Vagina (tissue), 2 donors: Measurements from ENCODE around the gene SRSF2. TPM values are rescaled to one million over a fixed set of nuclear protein-coding genes. Genes with fewer than 3 reads are reported as not detected.

Source experiments
- DNase-seq, 2 donors: peaks; one replicate each; pipeline ENCODE4 v3.0.0-alpha.2; 2017; ENCODE audit errors: extremely low spot score in 2 of 2
- H3K27ac ChIP-seq: fragments of 200-600 bp; sonication (generic); one replicate; pipeline ENCODE4 v1.5.1; 2019
- H3K27me3 ChIP-seq: fragments of 200-600 bp; sonication (generic); one replicate; pipeline ENCODE4 v1.5.1; 2019
- H3K36me3 ChIP-seq, 2 donors: fragments of 200-600 bp; sonication (generic); one replicate each; pipeline ENCODE4 v1.5.1; 2017 to 2019
- H3K4me1 ChIP-seq: fragments of 200-600 bp; sonication (generic); one replicate; pipeline ENCODE4 v1.5.1; 2019
- H3K4me3 ChIP-seq, 2 donors: fragments of 200-600 bp; sonication (generic); 1 replicate in 1 of 2; 2 replicates in 1 of 2; pipeline ENCODE4 v1.5.1; 2016 to 2019
- H3K9me3 ChIP-seq: fragments of 200-600 bp; sonication (generic); one replicate; pipeline ENCODE4 v1.5.1; 2019
- CTCF ChIP-seq, 3 experiments: fragments of 450-650 bp in 2 of 3; fragments of 200-600 bp in 1 of 3; sonication (generic) in 1 of 3; IDR thresholded peaks; one replicate each; pipeline ENCODE4 v1.5.1; 2017 to 2019; ENCODE audit warnings: antibody characterized with exemption in 3 of 3, mild to moderate bottlenecking in 2 of 3, moderate library complexity in 2 of 3
- POLR2A ChIP-seq, 2 donors: fragments of 450-650 bp; IDR thresholded peaks; one replicate each; pipeline ENCODE4 v1.6.1; 2017; ENCODE audit warnings: antibody characterized with exemption in 2 of 2, mild to moderate bottlenecking in 2 of 2, moderate library complexity in 2 of 2
- POLR2AphosphoS5 ChIP-seq, 2 donors: sonication (generic); formaldehyde crosslinking; IDR thresholded peaks; one replicate each; pipeline ENCODE4 v1.9.0; 2017; ENCODE audit warnings: antibody characterized with exemption in 2 of 2, mild to moderate bottlenecking in 2 of 2, low read depth in 1 of 2; ENCODE audit not compliant: insufficient read depth in 1 of 2
- intact Hi-C: fragments of 100-400 bp; cut with DNase I; formaldehyde crosslinking; loops from one replicate; pipeline ENCODE4 v1.15.1; 2023
- total RNA-seq: library from RNA; depleted of rRNA; stranded (reverse); fragments of >200 nt; gene quantifications from one replicate; pipeline ENCODE4 v1.2.3, GENCODE V29; 2016

Gene SRSF2
- total RNA-seq, 1 donor from 2014 or later = 413 TPM

- DNase-seq = no peak
- peak overlapping the region; percentile 53 for H3K27ac ChIP-seq
- no peaks in the 10 kb centered on the region for H3K36me3 ChIP-seq
- H3K4me3 ChIP-seq = peak overlapping the region in 1 of 2 donors; percentile 13
- peaks cover 92% of the 10 kb centered on the region for H3K4me1 ChIP-seq
- intact Hi-C loops = no loop called here
- TF ChIP-seq POLR2AphosphoS5 (IDR thresholded peaks at IDR 0.05; ENCODE audit: insufficient read depth in 1 of 2, low read depth in 1 of 2) (no peak), CTCF (IDR thresholded peaks at IDR 0.05) (no peak), POLR2A (IDR thresholded peaks at IDR 0.05) (no peak)
- H3K9me3 ChIP-seq = no peaks in the 10 kb centered on the region
- H3K27me3 ChIP-seq = no peaks in the 10 kb centered on the region
Measured at GRCh38 chr17:76697702-76698465, 39.2 kb downstream of the SRSF2 start.

GRCh38 chr17:76696763-76697701 is 40.1 kb downstream of the SRSF2 start:
- intact Hi-C loops = no loop called here
- no peaks in the 10 kb centered on the region for H3K27me3 ChIP-seq
- H3K4me3 ChIP-seq = peak overlapping the region in 1 of 2 donors; percentile 13
- DNase-seq = no peak
- H3K9me3 ChIP-seq = no peaks in the 10 kb centered on the region
- peak overlapping the region; percentile 53 for H3K27ac ChIP-seq
- H3K36me3 ChIP-seq = no peaks in the 10 kb centered on the region
- TF ChIP-seq POLR2AphosphoS5 (IDR thresholded peaks at IDR 0.05; ENCODE audit: insufficient read depth in 1 of 2, low read depth in 1 of 2) (peak in 1 of 2 donors; percentile 42), CTCF (IDR thresholded peaks at IDR 0.05) (no peak), POLR2A (IDR thresholded peaks at IDR 0.05) (no peak)
- H3K4me1 ChIP-seq = peaks cover 84% of the 10 kb centered on the region

GRCh38 chr17:76695059-76695831 is 41.9 kb downstream of the SRSF2 start:
- no peak for DNase-seq
- intact Hi-C loops = no loop called here
- no peak overlapping the region for H3K4me3 ChIP-seq
- TF ChIP-seq CTCF (IDR thresholded peaks at IDR 0.05) = no peak
- TF ChIP-seq POLR2A (IDR thresholded peaks at IDR 0.05) = no peak
- TF ChIP-seq POLR2AphosphoS5 (IDR thresholded peaks at IDR 0.05; ENCODE audit: insufficient read depth in 1 of 2, low read depth in 1 of 2) = no peak
- no peaks in the 10 kb centered on the region for H3K36me3 ChIP-seq
- peak overlapping the region; percentile 62 for H3K27ac ChIP-seq
- peaks cover 75% of the 10 kb centered on the region for H3K4me1 ChIP-seq
- H3K9me3 ChIP-seq = no peaks in the 10 kb centered on the region
- H3K27me3 ChIP-seq = no peaks in the 10 kb centered on the region

- intact Hi-C loops = no loop called here
- Histone ChIP-seq H3K4me3 (no peak overlapping the region), H3K4me1 (peaks cover 72% of the 10 kb centered on the region), H3K9me3 (no peaks in the 10 kb centered on the region), H3K36me3 (no peaks in the 10 kb centered on the region), H3K27ac (no peak overlapping the region), H3K27me3 (no peaks in the 10 kb centered on the region)
- TF ChIP-seq POLR2A (IDR thresholded peaks at IDR 0.05) (no peak), CTCF (IDR thresholded peaks at IDR 0.05) (no peak), POLR2AphosphoS5 (IDR thresholded peaks at IDR 0.05; ENCODE audit: insufficient read depth in 1 of 2, low read depth in 1 of 2) (no peak)
- no peak for DNase-seq
Measured at GRCh38 chr17:76691379-76692191, 45.5 kb downstream of the SRSF2 start.
